Measurements from ENCODE around the gene RPH3AL. TPM values are rescaled to one million over a fixed set of nuclear protein-coding genes. Genes with fewer than 3 reads are reported as not detected.
"Not testable (repeated sequence)": the region's sequence is repeated elsewhere in the genome, so short reads cannot be mapped to it uniquely, and the experiment has no call there.

The RPH3AL gene
- total RNA-seq, 2 experiments from 2014 or later = 1.2 to 2.9 TPM

GRCh38 chr17:204427-205147 lies 148.0 kb downstream of the RPH3AL start:
- Mint-ChIP-seq H3K4me1 (no peaks in the 10 kb centered on the region), H3K4me3 (no peak overlapping the region), H3K36me3 (no peaks in the 10 kb centered on the region), H3K9me3 (ENCODE audit: low read depth) (no peaks in the 10 kb centered on the region), H3K27me3 (peaks cover 17% of the 10 kb centered on the region), H3K27ac (no peak overlapping the region)
- no peak for ATAC-seq
- CTCF ChIA-PET = no interaction called here
- DNase-seq = no peak

- CTCF ChIA-PET = no interaction called here
- no peaks in the 10 kb centered on the region for H3K9me3 Mint-ChIP-seq (ENCODE audit: low read depth)
- no peaks in the 10 kb centered on the region for H3K36me3 Mint-ChIP-seq
- H3K27ac Mint-ChIP-seq = no peak overlapping the region
- no peak for DNase-seq
- no peaks in the 10 kb centered on the region for H3K4me1 Mint-ChIP-seq
- no peak overlapping the region for H3K4me3 Mint-ChIP-seq
- H3K27me3 Mint-ChIP-seq = peaks cover 20% of the 10 kb centered on the region
- no peak for ATAC-seq
Measured at GRCh38 chr17:202501-202951, 150.1 kb downstream of the RPH3AL start.

GRCh38 chr17:201736-202135 lies 150.9 kb downstream of the RPH3AL start:
- H3K4me1 Mint-ChIP-seq; H3K4me3 Mint-ChIP-seq; H3K9me3 Mint-ChIP-seq (ENCODE audit: low read depth); CTCF ChIA-PET; DNase-seq; H3K27ac Mint-ChIP-seq; ATAC-seq; H3K36me3 Mint-ChIP-seq: not testable (repeated sequence)
- peaks cover 17% of the 10 kb centered on the region for H3K27me3 Mint-ChIP-seq

GRCh38 chr17:201257-201656 lies 151.3 kb downstream of the RPH3AL start:
- ATAC-seq; DNase-seq; H3K4me3 Mint-ChIP-seq; CTCF ChIA-PET; H3K36me3 Mint-ChIP-seq; H3K4me1 Mint-ChIP-seq; H3K9me3 Mint-ChIP-seq (ENCODE audit: low read depth); H3K27ac Mint-ChIP-seq: not testable (repeated sequence)
- peaks cover 21% of the 10 kb centered on the region for H3K27me3 Mint-ChIP-seq

GRCh38 chr17:200586-200985 lies 152.0 kb downstream of the RPH3AL start:
- DNase-seq (no peak), ATAC-seq (no peak)
- Mint-ChIP-seq H3K27me3 (peaks cover 21% of the 10 kb centered on the region), H3K27ac (no peak overlapping the region), H3K4me1 (no peaks in the 10 kb centered on the region), H3K36me3 (no peaks in the 10 kb centered on the region), H3K9me3 (ENCODE audit: low read depth) (no peaks in the 10 kb centered on the region), H3K4me3 (no peak overlapping the region)
- CTCF ChIA-PET = no interaction called here

- H3K27me3 Mint-ChIP-seq = peaks cover 21% of the 10 kb centered on the region
- no peak overlapping the region for H3K4me3 Mint-ChIP-seq
- H3K36me3 Mint-ChIP-seq = no peaks in the 10 kb centered on the region
- CTCF ChIA-PET = no interaction called here
- no peaks in the 10 kb centered on the region for H3K4me1 Mint-ChIP-seq
- ATAC-seq (no peak), DNase-seq (no peak)
- no peaks in the 10 kb centered on the region for H3K9me3 Mint-ChIP-seq (ENCODE audit: low read depth)
- H3K27ac Mint-ChIP-seq = no peak overlapping the region
Measured at GRCh38 chr17:199806-200545, 152.6 kb downstream of the RPH3AL start.

GRCh38 chr17:199191-199604 lies 153.4 kb downstream of the RPH3AL start:
- Mint-ChIP-seq H3K36me3 (no peaks in the 10 kb centered on the region), H3K4me1 (no peaks in the 10 kb centered on the region), H3K27me3 (peaks cover 21% of the 10 kb centered on the region), H3K9me3 (ENCODE audit: low read depth) (no peaks in the 10 kb centered on the region), H3K4me3 (no peak overlapping the region), H3K27ac (no peak overlapping the region)
- CTCF ChIA-PET = no interaction called here
- no peak for DNase-seq
- ATAC-seq = no peak

- H3K27me3 Mint-ChIP-seq = peaks cover 21% of the 10 kb centered on the region
- H3K4me3 Mint-ChIP-seq; H3K9me3 Mint-ChIP-seq (ENCODE audit: low read depth); H3K36me3 Mint-ChIP-seq; H3K27ac Mint-ChIP-seq; CTCF ChIA-PET; ATAC-seq; DNase-seq; H3K4me1 Mint-ChIP-seq: not testable (repeated sequence)
Measured at GRCh38 chr17:198225-198624, 154.4 kb downstream of the RPH3AL start.

- no peaks in the 10 kb centered on the region for H3K4me1 Mint-ChIP-seq
- no peak overlapping the region for H3K27ac Mint-ChIP-seq
- DNase-seq (no peak), ATAC-seq (no peak)
- no peaks in the 10 kb centered on the region for H3K36me3 Mint-ChIP-seq
- H3K27me3 Mint-ChIP-seq = peaks cover 21% of the 10 kb centered on the region
- H3K9me3 Mint-ChIP-seq (ENCODE audit: low read depth) = no peaks in the 10 kb centered on the region
- CTCF ChIA-PET = no interaction called here
- H3K4me3 Mint-ChIP-seq = no peak overlapping the region
Measured at GRCh38 chr17:197352-197751, 155.3 kb downstream of the RPH3AL start.

GRCh38 chr17:194828-195602 lies 157.6 kb downstream of the RPH3AL start:
- Mint-ChIP-seq H3K4me1 (no peaks in the 10 kb centered on the region), H3K27ac (no peak overlapping the region), H3K4me3 (no peak overlapping the region), H3K9me3 (ENCODE audit: low read depth) (no peaks in the 10 kb centered on the region), H3K27me3 (peaks cover 19% of the 10 kb centered on the region), H3K36me3 (no peaks in the 10 kb centered on the region)
- ATAC-seq (no peak), DNase-seq (no peak)
- CTCF ChIA-PET = interaction anchor here (0.9 kb wide), 1 partner anchor 8 kb away, joined by 3 read pairs; no protein-coding TSS in a partner anchor

GRCh38 chr17:193841-194806 lies 158.5 kb downstream of the RPH3AL start:
- Mint-ChIP-seq H3K36me3 (no peaks in the 10 kb centered on the region), H3K4me1 (peaks cover 3% of the 10 kb centered on the region), H3K27ac (no peak overlapping the region), H3K4me3 (no peak overlapping the region), H3K27me3 (peaks cover 15% of the 10 kb centered on the region), H3K9me3 (ENCODE audit: low read depth) (no peaks in the 10 kb centered on the region)
- ATAC-seq (no peak), DNase-seq (no peak)
- CTCF ChIA-PET = no interaction called here

- H3K36me3 Mint-ChIP-seq = no peaks in the 10 kb centered on the region
- DNase-seq = no peak
- ATAC-seq = no peak
- peaks cover 11% of the 10 kb centered on the region for H3K27me3 Mint-ChIP-seq
- no peaks in the 10 kb centered on the region for H3K9me3 Mint-ChIP-seq (ENCODE audit: low read depth)
- H3K4me1 Mint-ChIP-seq = peaks cover 3% of the 10 kb centered on the region
- H3K27ac Mint-ChIP-seq = no peak overlapping the region
- no peak overlapping the region for H3K4me3 Mint-ChIP-seq
- CTCF ChIA-PET = no interaction called here
Measured at GRCh38 chr17:193426-193810, 159.2 kb downstream of the RPH3AL start.
